Breast epithelium (tissue), 3 donors: ENCODE measurements around the gene RAB3GAP1.

Experiments
- POLR2A ChIP-seq: fragments of 450-650 bp; IDR thresholded peaks from one replicate; pipeline ENCODE4 v1.6.1; 2016; ENCODE audit warnings: antibody characterized with exemption, mild to moderate bottlenecking, moderate library complexity
- POLR2AphosphoS5 ChIP-seq, 3 donors: sonication (generic); formaldehyde crosslinking; IDR thresholded peaks; one replicate each; pipeline ENCODE4 v1.6.1; 2017; ENCODE audit warnings: antibody characterized with exemption in 3 of 3
- TF ChIP-seq, protein P1 (sequence below), 3 donors: fragments of 450-650 bp; IDR thresholded peaks; one replicate each; pipeline ENCODE4 v1.5.1; 2016 to 2017; ENCODE audit warnings: antibody characterized with exemption in 3 of 3, mild to moderate bottlenecking in 3 of 3, moderate library complexity in 3 of 3

DNA sequence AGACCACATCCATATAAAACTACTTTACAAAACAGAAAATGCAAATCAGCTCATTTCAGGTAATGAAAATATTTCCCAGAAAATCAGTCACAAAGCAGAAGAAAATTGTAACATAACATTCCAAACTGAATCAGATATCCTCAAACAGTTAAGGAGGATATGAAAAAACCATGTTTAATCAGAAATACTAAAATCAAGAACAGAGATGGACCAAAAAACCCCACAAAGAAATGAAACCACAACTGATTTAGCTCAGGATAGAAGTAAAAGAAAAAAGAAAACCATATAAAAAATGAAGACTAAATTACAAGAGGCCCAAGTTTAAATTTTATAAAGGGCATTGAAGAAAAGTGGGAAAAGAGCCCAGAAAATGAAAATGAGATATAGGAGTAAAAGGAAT lies 102.9 kb downstream of the RAB3GAP1 start:
- TF ChIP-seq, protein P1, sequence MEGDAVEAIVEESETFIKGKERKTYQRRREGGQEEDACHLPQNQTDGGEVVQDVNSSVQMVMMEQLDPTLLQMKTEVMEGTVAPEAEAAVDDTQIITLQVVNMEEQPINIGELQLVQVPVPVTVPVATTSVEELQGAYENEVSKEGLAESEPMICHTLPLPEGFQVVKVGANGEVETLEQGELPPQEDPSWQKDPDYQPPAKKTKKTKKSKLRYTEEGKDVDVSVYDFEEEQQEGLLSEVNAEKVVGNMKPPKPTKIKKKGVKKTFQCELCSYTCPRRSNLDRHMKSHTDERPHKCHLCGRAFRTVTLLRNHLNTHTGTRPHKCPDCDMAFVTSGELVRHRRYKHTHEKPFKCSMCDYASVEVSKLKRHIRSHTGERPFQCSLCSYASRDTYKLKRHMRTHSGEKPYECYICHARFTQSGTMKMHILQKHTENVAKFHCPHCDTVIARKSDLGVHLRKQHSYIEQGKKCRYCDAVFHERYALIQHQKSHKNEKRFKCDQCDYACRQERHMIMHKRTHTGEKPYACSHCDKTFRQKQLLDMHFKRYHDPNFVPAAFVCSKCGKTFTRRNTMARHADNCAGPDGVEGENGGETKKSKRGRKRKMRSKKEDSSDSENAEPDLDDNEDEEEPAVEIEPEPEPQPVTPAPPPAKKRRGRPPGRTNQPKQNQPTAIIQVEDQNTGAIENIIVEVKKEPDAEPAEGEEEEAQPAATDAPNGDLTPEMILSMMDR (IDR thresholded peaks at IDR 0.05), result no peak
- TF ChIP-seq POLR2AphosphoS5 (IDR thresholded peaks at IDR 0.05) (no peak), POLR2A (no peak)
